ENCODE results near the gene CIZ1. TPM values are rescaled to one million over a fixed set of nuclear protein-coding genes. Genes with fewer than 3 reads are reported as not detected.

CIZ1 gene
- total and polyA plus RNA-seq, 9 of the 15 experiments (the other 6 are each of a cell fraction or from before 2014, with no cell fraction given): 6.6 to 329 (median 87.8) TPM

DNA sequence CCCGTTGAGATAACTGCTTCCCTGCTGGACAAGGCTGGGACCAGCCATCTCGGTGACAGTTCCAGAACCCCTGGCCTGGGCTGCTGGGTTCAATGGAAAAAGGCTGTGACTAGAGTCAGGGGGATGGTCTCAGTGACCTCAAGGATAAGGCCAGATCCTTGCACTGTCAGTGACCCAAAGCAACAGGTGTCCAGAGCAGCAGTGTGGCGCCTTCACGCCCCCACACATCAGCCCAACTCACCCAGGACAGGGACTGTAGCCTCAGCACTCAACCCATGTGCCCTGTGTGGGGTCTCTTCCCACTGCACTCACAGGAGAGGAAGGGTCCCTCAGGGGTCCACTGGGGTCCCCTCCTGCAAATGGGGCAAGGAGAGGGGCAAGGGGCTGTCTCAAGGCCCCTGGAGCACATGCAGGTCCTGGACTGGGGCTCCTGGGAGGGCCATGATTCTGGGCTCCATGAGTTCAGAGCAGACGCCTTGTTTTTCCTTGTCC, 42.8 kb downstream of the CIZ1 start:
- Histone ChIP-seq H3K27ac (ENCODE audit: extremely low read depth, low read depth, low read length) (no peak overlapping the region), H3K9me1 (ENCODE audit: control insufficient read depth, insufficient read depth, low read length) (peaks cover 8% of the 10 kb centered on the region), H3K9me3 (replicated peaks; ENCODE audit: control insufficient read depth, insufficient read depth, low read depth, low read length) (no peaks in the 10 kb centered on the region), H3K36me3 (ENCODE audit: control insufficient read depth, insufficient read depth, low read length) (no peaks in the 10 kb centered on the region), H3K4me2 (ENCODE audit: insufficient read depth, low read length) (no peak overlapping the region), H4K20me1 (replicated peaks; ENCODE audit: control insufficient read depth, insufficient read depth, low read length) (no peaks in the 10 kb centered on the region), H3K79me2 (ENCODE audit: control insufficient read depth, insufficient read depth, low read length) (no peaks in the 10 kb centered on the region), H3K9ac (ENCODE audit: insufficient read depth in 1 of 2, low read depth in 2 of 2, low read length in 2 of 2) (peak overlapping the region; percentile 9 to 63; a peak in 2 of 4 replicates), H3K4me1 (replicated peaks in 1 of 2; ENCODE audit: control insufficient read depth in 2 of 2, insufficient read depth in 2 of 2, low read length in 2 of 2) (peaks cover 25 to 78% of the 10 kb centered on the region in 2 experiments), H3K27me3 (ENCODE audit: control insufficient read depth in 2 of 2, insufficient read depth in 2 of 2, low read length in 2 of 2) (no peaks in the 10 kb centered on the region), H2AFZ (ENCODE audit: low read depth, low read length) (no peak overlapping the region; the same call in 1 of the 2 replicates), H3K4me3 (no peak overlapping the region)
- no peak for TF ChIP-seq ZNF316 (IDR thresholded peaks at IDR 0.05)
- TF ChIP-seq CTBP1 (IDR thresholded peaks at IDR 0.05; ENCODE audit: borderline replicate concordance): 0 out of 2 replicates have a peak, but pooled peaks have one; percentile 4
- TF ChIP-seq ZBTB7A (IDR thresholded peaks at IDR 0.05; ENCODE audit: borderline replicate concordance, control insufficient read depth, low read depth, low read length): peak; percentile 58; the same call in 1 of the 2 replicates
- no peak for TF ChIP-seq RFX7 (CRISPR knock-in tag; IDR thresholded peaks at IDR 0.05)
- TF ChIP-seq NFYB (IDR thresholded peaks at IDR 0.05; ENCODE audit: extremely low read depth, insufficient read length): no peak
- TF ChIP-seq EGR1 (conservative IDR thresholded peaks at IDR 0.05): peak; percentile 78
- ATAC-seq (no peak), FAIRE-seq (no peak), DNase-seq (ENCODE audit: extremely low read depth in 1 of 4, low spot score in 3 of 4) (peak; percentile 30 to 60 (median 42))
- 67% methylated on average over 5 of the region's 5 CpGs for WGBS (ENCODE audit: insufficient coverage, low coverage, missing lambda C conversion rate)
- POLR2A ChIA-PET: interaction anchor here (0.6 to 1.1 kb wide), 2 partner anchors 8 to 11 kb away, joined by 3 read pairs; partner anchors contain the start of gene BBLN
- no TSS peak for BruUV-seq (replicated peaks)
- intact Hi-C loops (cut with micrococcal nuclease): no loop called here
- CTCF ChIA-PET (ENCODE audit: low intra/inter-chr PET ratio): no interaction called here
- in situ Hi-C loops (cut with MboI): no loop called here

Measured in K562 (cell line).